Progenitor cell of endocrine pancreas (in vitro differentiated cells): ENCODE measurements around the gene RAB11FIP3. TPM values are rescaled to one million over a fixed set of nuclear protein-coding genes. Genes with fewer than 3 reads are reported as not detected.

Source experiments
- DNase-seq: peaks from one replicate; pipeline ENCODE4 v3.0.0; 2021; ENCODE audit warnings: low spot score; ENCODE audit not compliant: unreplicated experiment
- H3K27ac Mint-ChIP-seq: 2 replicates; pipeline ENCODE4 v1.8.0; 2021; ENCODE audit warnings: mild to moderate bottlenecking, moderate library complexity, mixed read lengths
- H3K27me3 Mint-ChIP-seq: 2 replicates; pipeline ENCODE4 v1.8.0; 2021; ENCODE audit warnings: mixed read lengths
- H3K36me3 Mint-ChIP-seq: 2 replicates; pipeline ENCODE4 v1.8.0; 2022; ENCODE audit warnings: mixed read lengths; ENCODE audit not compliant: insufficient read depth
- H3K4me1 Mint-ChIP-seq: 2 replicates; pipeline ENCODE4 v1.8.0; 2021; ENCODE audit warnings: low read depth, mixed read lengths
- H3K4me3 Mint-ChIP-seq: 2 replicates; pipeline ENCODE4 v1.8.0; 2021; ENCODE audit warnings: low read depth, mild to moderate bottlenecking, moderate library complexity, mixed read lengths
- H3K9me3 Mint-ChIP-seq: 2 replicates; pipeline ENCODE4 v1.8.0; 2021; ENCODE audit warnings: low read depth, mixed read lengths
- total RNA-seq: library from RNA; stranded (reverse); gene quantifications from 2 replicates; pipeline ENCODE4 v1.2.1, GENCODE V29; 2021
- TF ChIP-seq, protein P1 (sequence below): fragments of 200-600 bp; sonication (generic); IDR thresholded peaks from one replicate; pipeline ENCODE4 v1.5.0; 2021; ENCODE audit warnings: antibody characterized with exemption, mild to moderate bottlenecking; ENCODE audit not compliant: unreplicated experiment

The RAB11FIP3 gene
- total RNA-seq, 1 donor from 2014 or later: 97.9 TPM

DNA sequence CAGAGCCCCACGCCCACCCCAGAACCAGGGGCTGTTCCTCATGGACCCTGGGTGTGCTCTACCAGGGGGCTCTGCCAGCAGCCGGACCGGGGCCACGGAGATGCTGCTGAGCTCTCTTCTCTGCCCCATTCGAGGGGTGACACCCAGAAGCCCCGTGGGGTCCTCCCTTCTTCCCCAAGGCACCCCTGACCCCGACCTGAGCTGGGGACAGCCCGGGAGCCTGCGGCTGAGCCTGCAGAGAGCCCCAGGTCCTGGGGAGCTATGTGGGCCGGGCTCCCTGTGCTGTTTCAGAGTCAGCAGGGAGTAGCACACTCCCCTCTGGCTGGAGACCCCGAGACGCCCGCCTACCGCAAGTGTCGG, 133.6 kb downstream of the RAB11FIP3 start:
- no peak for DNase-seq
- H3K4me1 Mint-ChIP-seq: no peaks in the 10 kb centered on the region
- H3K9me3 Mint-ChIP-seq: no peaks in the 10 kb centered on the region
- H3K27ac Mint-ChIP-seq: no peak overlapping the region
- H3K4me3 Mint-ChIP-seq: no peak overlapping the region
- TF ChIP-seq, protein P1, sequence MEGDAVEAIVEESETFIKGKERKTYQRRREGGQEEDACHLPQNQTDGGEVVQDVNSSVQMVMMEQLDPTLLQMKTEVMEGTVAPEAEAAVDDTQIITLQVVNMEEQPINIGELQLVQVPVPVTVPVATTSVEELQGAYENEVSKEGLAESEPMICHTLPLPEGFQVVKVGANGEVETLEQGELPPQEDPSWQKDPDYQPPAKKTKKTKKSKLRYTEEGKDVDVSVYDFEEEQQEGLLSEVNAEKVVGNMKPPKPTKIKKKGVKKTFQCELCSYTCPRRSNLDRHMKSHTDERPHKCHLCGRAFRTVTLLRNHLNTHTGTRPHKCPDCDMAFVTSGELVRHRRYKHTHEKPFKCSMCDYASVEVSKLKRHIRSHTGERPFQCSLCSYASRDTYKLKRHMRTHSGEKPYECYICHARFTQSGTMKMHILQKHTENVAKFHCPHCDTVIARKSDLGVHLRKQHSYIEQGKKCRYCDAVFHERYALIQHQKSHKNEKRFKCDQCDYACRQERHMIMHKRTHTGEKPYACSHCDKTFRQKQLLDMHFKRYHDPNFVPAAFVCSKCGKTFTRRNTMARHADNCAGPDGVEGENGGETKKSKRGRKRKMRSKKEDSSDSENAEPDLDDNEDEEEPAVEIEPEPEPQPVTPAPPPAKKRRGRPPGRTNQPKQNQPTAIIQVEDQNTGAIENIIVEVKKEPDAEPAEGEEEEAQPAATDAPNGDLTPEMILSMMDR: no peak
- peaks cover 24% of the 10 kb centered on the region for H3K27me3 Mint-ChIP-seq
- H3K36me3 Mint-ChIP-seq: peaks cover 1% of the 10 kb centered on the region

DNA sequence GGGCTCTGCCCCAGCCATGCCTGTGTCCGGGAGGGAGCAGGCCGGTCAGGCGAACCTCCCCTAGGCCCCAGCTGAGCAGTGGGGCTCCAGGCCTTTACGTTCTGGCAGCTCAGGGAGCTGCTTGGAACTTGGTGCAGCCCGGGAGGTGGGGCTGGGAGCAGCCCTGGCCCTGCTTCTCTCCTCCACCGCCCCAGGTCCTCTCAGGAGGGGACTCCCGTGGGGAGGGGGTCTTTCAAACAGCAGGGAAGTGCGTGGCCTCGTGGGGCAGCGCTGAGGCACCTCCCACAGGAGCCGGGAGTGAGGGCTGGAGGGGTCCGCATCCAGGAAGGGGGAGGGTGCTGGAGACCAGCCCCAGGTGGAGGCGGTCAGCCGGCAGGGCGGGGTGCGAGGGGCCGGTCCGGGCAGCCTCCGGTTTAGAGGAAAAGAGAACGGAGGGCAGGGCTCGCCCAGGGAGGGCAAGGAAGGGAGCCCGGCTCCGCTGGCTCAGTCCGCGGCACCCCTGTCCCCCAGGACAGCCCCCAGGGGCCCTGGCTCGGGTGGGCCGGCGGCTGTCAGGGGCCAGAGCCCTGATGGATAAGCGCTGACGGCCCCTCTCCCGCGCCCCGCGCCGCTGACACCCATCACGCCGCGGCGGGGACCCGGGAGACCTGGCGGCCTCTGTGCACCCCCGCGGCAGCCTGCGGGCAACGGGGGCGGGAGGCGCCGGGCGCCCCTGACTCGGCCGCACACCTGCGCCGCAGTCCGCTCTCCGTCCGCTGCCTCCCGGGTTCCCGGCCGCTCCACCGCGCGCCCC, 134.2 kb downstream of the RAB11FIP3 start:
- H3K4me1 Mint-ChIP-seq: no peaks in the 10 kb centered on the region
- H3K27me3 Mint-ChIP-seq: peaks cover 24% of the 10 kb centered on the region
- no peaks in the 10 kb centered on the region for H3K36me3 Mint-ChIP-seq
- no peaks in the 10 kb centered on the region for H3K9me3 Mint-ChIP-seq
- no peak overlapping the region for H3K27ac Mint-ChIP-seq
- TF ChIP-seq, protein P1: no peak
- H3K4me3 Mint-ChIP-seq: no peak overlapping the region
- no peak for DNase-seq

DNA sequence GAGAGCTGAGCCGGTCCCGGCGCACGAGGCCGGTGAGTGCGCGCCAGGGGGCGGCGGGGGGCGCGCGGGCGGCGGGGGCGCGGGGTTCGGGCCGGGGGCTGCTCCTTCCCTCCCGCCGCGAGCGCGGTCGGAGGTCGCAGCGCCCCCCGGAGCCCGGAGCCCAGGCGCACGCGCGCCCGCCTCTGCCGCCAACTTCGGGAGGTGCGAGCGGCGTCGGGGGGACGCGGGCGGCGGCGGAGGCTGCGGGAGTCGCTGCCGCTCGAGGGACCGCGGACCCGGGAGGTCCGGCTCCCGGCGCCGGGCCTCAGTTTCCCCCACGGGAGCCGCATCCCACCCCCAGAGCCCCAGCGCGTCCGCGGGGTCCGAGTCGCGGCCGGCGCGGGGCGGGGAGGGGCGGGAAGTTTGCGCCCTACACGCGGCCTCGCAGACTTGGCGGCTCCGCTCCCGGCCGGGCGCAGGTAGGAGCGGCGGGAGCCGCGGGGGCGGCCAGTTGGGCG, 134.8 kb downstream of the RAB11FIP3 start, which contains the start of gene PRR35:
Gene PRR35, plus strand, starts transcription at position 191 of the 497 bp plus-strand sequence. CDS start 2,901 bp downstream, outside the sequence.
- Mint-ChIP-seq H3K4me1 (peaks cover under 1% of the 10 kb centered on the region), H3K27ac (no peak within 1 kb of the TSS), H3K4me3 (no peak within 1 kb of the TSS), H3K9me3 (no peaks in the 10 kb centered on the region), H3K27me3 (peaks cover 24% of the 10 kb centered on the region), H3K36me3 (no peaks in the 10 kb centered on the region)
- TF ChIP-seq, protein P1: no peak
- no peak for DNase-seq

DNA sequence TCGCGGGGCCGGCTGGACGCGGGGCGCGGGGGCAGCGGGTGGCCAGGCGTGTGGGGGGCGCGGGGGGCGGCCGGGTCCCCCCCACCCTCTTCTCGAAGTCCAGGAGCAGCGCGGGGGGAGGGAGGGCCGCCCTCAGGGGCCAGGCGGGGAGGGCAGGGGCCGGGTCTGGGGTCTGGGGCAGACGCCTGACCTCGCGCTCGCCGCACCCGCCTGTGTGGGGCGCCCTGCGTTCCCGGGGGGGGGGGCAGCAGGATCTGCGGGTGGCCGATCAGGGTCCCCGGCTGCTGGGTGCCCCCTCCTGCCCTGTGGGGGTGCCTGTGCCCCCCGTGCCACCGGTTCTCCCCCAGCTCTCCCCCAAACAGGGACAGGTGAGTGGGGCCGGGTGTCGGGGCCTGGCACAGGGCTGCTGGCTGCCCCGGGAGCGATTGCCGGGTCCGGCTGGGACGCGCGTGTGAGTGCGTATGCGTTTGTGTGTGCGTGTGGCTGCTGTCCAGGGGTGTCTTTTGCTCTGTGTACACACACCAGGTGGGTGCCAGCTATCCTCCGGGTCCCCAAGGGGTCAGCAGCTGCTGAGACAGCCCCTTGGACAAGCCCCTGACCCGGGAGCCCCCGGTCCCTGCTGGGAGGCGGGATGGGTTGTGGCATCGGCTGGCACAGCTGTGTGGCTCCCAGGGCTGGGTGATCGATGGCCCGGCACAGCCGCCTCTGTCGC, 135.4 kb downstream of the RAB11FIP3 start:
- no peaks in the 10 kb centered on the region for H3K9me3 Mint-ChIP-seq
- peaks cover 24% of the 10 kb centered on the region for H3K27me3 Mint-ChIP-seq
- H3K4me1 Mint-ChIP-seq: peaks cover 1% of the 10 kb centered on the region
- H3K4me3 Mint-ChIP-seq: no peak overlapping the region
- no peaks in the 10 kb centered on the region for H3K36me3 Mint-ChIP-seq
- TF ChIP-seq, protein P1: no peak
- H3K27ac Mint-ChIP-seq: no peak overlapping the region
- DNase-seq: no peak

DNA sequence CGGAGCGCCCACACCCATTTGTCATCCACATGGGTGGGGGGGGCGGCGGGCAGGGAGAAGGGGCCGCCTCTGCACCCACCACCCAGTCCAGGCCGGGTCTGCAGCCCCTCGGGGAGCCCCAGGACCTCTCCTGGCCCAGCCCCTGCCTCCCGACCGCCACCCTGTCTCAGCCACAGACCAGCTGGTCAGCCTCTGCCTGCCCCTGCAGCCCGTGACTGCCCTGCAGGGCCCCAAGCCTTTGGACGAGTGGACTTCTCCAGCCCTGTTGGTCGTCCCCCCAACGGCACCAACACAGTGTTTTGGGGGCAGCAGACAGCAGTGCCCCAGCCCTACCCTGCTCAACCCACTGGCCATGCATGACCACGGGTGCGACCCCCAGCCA, 136.0 kb downstream of the RAB11FIP3 start:
- Mint-ChIP-seq H3K36me3 (no peaks in the 10 kb centered on the region), H3K9me3 (no peaks in the 10 kb centered on the region), H3K27ac (no peak overlapping the region), H3K27me3 (peaks cover 24% of the 10 kb centered on the region), H3K4me1 (peaks cover 1% of the 10 kb centered on the region), H3K4me3 (no peak overlapping the region)
- no peak for DNase-seq
- TF ChIP-seq, protein P1: no peak
